GOT3 (cell line): ENCODE results near the gene CTSK.

Experiments used
- DNase-seq: peaks from one replicate; lab custom pipeline; 2025; ENCODE audit warnings: mixed read lengths; lab: John Stamatoyannopoulos, UW

CTSK gene

DNA sequence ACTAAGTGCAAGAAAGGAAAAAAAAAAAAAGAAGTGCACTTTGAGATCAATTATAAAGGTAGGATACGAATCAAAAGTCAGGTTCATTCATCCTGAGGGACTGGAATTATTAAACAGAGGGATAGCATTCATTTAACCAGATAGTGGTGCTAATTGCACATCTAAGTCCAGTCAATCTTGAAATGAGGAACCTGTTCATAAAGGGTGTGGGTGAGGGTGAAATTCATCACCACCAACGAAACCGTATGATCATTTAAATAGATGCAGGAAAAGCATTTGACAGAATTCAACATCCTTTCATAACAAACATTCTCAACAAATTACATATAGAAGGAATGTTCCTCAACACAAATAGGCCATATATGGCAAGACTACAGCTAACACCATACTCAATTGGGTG, 48.0 kb downstream of the CTSK start:
- no peak for DNase-seq

DNA sequence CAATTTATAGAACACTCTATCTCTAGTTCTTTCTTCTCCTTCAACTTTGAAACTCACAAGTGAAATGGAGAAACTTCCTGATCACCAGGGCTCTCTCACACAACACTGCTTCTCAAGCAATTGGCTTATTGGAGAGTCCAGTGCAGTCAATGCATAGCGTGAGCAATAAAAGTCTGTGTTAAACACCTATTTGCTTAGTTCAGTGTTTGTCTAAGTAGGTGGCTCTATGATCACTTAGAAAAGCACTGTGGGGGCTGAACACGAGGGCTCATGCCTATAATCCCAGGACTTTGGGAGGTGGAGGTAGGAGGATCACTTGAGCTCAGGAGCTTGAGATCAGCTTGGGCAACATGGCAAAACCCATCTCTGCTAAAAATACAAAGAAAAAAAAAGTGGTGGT, 54.6 kb downstream of the CTSK start:
- no peak for DNase-seq

DNA sequence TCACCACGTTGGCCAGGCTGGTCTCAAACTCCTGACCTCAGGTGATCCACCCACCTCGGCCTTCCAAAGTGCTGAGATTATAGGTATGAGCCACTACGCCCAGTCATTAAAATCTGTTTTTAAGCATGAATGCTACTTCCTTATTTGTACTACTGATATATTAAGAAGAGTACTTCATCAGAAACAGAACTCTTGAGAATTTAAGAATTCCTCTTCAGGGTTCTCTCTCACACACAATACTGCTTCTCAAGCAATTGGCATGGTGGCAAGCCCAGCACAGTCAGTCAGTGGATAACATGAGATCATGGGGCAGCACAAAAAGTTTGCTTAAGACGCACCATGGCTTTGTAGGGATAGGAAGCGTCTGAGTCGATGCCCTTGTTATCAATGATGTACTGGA, 56.6 kb downstream of the CTSK start:
- no peak for DNase-seq

DNA sequence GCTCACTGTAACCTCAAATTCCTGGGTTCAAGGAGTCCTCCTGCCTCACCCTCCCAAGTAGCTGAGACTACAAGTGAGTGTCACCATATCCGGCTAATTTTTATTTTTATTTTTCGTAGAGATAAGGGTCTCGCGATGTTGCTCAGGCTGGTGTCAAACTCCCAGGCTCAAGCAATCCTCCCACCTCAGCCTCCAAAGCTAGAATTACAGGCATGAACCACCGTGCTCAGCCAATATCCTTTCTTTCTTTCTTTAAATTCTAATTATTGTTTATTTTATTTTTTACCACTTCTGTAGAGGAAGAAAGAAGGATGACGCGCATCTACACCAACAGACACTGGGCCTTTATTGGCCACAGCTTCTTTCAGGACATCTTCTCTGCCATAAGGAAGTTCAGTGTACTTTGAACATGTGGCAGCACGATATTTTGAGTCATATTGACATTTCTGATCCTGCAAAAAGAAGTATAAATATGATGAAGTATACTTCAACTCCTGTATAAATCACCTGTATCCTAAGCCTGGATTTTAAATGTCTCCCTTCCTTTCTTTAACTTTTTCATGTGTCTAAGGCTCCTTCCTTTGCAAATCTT, 58.2 kb downstream of the CTSK start:
- DNase-seq: no peak

DNA sequence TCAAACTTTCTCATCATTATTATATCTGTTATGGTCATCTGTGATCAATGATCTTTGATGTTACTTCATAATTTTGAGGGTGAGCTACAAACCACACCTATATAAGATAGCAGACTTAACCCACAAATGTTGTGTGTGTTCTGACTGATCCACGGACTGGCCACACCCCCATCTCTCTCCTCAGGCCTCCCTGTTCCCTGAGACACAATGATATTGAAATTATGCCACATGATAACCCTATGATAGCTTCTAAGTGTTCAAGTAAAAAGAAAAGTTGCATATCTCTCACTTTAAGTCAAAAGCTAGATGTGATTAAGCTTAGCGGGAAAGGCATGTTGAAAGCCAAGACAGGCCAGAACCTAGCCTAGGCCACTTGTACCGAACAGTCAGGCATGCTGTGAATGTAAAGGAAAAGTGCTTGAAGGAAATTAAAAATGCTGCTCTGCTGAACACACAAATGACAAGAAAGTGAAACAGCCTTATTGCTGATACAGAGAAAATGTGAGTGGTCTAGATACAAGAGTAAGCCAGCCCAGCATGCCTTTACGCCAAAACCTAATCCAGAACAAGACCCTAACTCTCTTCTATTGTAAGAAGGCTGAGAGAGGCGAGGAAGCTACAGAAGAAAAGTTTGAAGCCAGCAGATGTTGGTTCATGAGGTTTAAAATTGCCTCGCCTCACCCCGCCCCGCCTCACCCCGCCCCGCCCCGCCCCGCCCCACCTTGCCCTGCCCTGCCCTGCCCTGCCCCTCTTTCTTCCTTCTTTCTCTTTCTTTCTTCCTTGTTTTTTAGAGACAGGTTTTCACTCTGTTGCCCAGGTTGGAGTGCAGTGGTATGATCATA, 59.0 kb downstream of the CTSK start:
- no peak for DNase-seq
